GM18868 (cell line): ENCODE results near the gene PCSK9.

Source experiments
- ATAC-seq: cut with Tn5 transposase; IDR thresholded peaks from one replicate; pipeline ENCODE4 v1.9.1; 2021; ENCODE audit warnings: mild to moderate bottlenecking, moderate library complexity; ENCODE audit not compliant: unreplicated experiment

The PCSK9 gene

GRCh38 chr1:55057270-55057955, 18.1 kb downstream of the PCSK9 start:
- no peak for ATAC-seq

- no peak for ATAC-seq
Observed at GRCh38 chr1:55057956-55058298, 18.6 kb downstream of the PCSK9 start.

- no peak for ATAC-seq
Observed at GRCh38 chr1:55059302-55060132, 20.2 kb downstream of the PCSK9 start.

GRCh38 chr1:55060133-55060999, 21.0 kb downstream of the PCSK9 start:
- ATAC-seq, result peak; percentile 61

DNA sequence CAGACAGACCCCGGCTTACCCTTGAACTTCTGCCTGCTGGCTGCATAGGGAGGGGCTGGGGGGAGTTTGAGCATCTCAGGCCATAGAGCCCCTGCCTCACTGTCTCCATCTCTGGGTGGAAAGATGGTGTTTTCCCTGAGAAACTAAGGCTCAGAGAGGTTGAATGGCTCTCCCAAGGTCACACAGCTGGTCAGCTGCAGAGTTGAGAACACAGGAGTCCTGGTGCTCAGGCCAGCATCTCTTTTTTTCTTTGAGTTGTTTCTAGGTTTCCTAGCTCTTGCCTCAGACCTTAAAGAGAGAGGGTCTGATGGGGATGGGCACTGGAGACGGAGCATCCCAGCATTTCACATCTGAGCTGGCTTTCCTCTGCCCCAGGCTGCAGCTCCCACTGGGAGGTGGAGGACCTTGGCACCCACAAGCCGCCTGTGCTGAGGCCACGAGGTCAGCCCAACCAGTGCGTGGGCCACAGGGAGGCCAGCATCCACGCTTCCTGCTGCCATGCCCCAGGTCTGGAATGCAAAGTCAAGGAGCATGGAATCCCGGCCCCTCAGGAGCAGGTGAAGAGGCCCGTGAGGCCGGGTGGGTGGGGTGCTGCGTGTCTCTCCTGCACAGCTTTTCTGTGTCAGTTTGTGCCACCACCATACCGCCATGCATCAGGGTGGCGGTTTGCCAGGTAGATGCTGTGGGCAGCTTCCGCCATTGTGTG, 21.8 kb downstream of the PCSK9 start:
- ATAC-seq, result no peak

DNA sequence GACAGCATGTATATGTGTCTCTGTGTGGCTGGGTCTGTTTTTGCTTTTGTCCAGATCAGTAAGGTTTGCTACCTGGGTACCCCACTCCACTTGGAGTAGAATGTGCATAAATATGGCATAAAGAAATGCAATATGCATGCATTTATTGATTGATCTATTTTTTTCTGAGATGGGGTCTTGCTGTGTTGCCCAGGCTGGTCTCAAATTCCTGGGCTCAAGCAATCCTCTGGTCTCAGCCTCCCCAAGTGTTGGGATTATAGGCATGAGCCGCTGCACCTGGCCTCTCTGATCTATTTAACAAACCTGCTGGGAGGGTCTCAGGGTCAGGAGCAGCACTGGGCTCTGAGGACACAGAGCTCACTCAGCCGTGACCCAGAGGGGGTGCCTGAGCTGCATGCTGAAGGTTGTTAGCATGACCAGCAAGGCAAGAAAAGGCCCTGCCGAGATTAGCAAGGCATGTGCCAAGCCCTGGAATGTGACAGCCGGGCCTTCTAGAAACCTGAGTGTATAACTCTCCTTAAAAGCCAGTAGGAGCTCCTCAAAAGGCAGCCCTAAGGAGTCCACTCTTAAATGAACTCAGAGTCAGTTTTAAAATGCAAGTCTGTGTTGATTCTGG, 22.5 kb downstream of the PCSK9 start:
- no peak for ATAC-seq

DNA sequence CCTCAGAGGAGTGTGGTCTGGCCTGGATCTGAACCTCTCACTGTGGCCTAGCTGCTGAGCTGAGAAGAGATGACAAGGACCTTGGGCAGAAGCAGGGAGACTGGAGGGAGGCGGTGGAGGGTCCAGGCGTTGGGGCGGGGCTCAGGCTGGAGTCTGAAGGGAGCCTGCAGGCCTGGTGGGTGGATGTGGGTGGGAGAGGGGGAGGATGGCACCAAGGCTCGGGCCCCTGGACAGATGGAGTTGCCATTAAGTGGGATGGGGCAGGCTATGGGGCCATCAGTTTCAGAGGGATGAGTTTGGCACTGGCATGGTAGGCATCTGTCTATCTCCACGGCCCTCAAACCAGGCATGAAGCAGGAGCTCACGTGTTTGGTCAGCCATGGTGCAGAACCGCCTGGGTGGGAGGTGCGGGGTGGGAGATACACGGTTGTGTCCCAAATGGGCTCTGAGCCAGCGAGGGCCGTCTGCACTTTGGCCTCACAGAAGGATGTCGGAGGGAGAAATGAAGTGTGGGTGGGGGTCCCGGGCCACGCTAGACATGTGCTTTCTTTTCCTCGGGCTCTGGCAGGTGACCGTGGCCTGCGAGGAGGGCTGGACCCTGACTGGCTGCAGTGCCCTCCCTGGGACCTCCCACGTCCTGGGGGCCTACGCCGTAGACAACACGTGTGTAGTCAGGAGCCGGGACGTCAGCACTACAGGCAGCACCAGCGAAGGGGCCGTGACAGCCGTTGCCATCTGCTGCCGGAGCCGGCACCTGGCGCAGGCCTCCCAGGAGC, 23.6 kb downstream of the PCSK9 start:
- ATAC-seq, result no peak

GRCh38 chr1:55063577-55063942, 24.2 kb downstream of the PCSK9 start:
- no peak for ATAC-seq

- ATAC-seq, result peak; percentile 60
Observed at GRCh38 chr1:55064071-55064581, 24.8 kb downstream of the PCSK9 start.

GRCh38 chr1:55064861-55065263, 25.5 kb downstream of the PCSK9 start:
- no peak for ATAC-seq

DNA sequence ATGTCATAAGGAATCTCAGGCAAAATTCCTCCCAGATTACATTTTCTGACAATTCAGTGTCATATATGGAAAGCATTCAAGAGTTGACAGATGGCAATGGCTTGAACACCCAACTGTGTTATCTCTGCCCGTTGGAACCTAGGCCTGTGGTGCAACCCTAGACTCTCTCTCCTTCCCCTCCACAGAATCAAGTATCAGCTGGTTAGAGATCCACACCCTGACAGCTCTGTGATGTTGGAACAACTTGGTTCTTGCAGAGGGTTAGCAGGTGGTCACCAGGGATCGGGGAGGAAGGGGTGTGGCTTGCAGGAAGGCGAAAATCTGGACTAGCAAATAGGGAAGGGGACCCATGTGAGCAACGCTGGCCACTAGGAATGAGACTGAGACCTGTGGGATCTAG, 26.3 kb downstream of the PCSK9 start:
- ATAC-seq, result no peak

GRCh38 chr1:55067022-55067778, 27.9 kb downstream of the PCSK9 start:
- ATAC-seq, result no peak

- ATAC-seq, result no peak
Observed at GRCh38 chr1:55067914-55068313, 28.6 kb downstream of the PCSK9 start.

DNA sequence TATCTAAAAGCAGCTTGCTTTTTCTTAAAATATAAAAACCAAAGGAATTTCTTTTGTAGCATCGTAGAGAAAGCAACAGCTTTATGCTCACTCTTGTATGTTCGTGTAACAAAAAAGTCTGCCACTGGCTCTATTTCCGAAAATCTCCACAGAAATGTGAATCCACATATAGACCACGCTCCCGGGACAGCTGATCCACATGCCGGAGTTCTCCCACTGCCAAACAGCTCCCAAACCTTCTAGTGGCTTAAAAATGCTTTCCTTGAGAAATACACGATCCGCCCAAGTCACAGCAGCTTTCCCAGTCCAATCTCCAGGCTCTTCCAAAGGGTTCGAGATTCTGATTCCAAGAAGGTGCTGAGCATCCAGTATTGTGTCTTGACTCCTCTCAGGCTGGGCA, 29.3 kb downstream of the PCSK9 start:
- ATAC-seq, result no peak

DNA sequence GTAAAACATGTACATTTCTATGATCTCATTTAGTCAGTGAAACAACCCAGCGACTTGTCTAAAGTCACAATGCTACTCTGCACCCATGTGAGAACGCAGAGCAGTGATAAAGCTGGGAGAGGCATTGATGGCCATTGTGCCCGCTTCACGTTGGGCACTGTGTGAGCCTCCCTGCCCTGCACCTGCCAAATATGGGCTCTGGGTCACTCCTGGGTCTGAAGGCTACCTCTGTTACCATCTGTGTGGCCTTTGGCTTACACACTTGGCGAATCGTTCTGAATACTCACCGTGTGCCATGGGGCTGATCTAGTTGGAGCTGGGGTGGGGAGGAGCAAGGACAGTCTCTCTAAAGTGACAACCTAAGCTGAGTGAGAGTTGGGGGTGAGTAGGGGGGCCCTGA, 29.9 kb downstream of the PCSK9 start:
- no peak for ATAC-seq

GRCh38 chr1:55070293-55071164, 31.2 kb downstream of the PCSK9 start:
- no peak for ATAC-seq

- no peak for ATAC-seq
Observed at GRCh38 chr1:55071477-55071876, 32.1 kb downstream of the PCSK9 start.
